Keratinocyte (primary cell): Measurements from ENCODE around the gene PIGN. TPM values are rescaled to one million over a fixed set of nuclear protein-coding genes. Genes with fewer than 3 reads are reported as not detected.

Experiments
- DNase-seq: peaks from one replicate; pipeline ENCODE4 v3.0.0-alpha.2; 2011; ENCODE audit warnings: low read depth, missing footprints, low spot score
- FAIRE-seq: peaks from 2 replicates; lab custom pipeline; 2011; peaks lifted over from hg19 to GRCh38; lab: Jason Lieb, UNC
- H2AFZ ChIP-seq: 2 replicates; pipeline ENCODE4 v1.6.0; 2012; ENCODE audit warnings: low read length, control low read depth, inconsistent platforms; ENCODE audit not compliant: control insufficient read depth
- H3K27ac ChIP-seq: 2 replicates; pipeline ENCODE4 v1.5.1; 2011; ENCODE audit warnings: low read length; ENCODE audit not compliant: control insufficient read depth, insufficient read depth
- H3K27me3 ChIP-seq: 3 replicates; pipeline ENCODE4 v1.6.0; 2011; ENCODE audit warnings: low read length; ENCODE audit not compliant: control insufficient read depth, insufficient read depth; ENCODE audit errors: extremely low read depth
- H3K36me3 ChIP-seq, 2 experiments: 2 replicates in 1 of 2; 3 replicates in 1 of 2; pipeline ENCODE4 v1.5.1; 2011; ENCODE audit warnings: low read length in 2 of 2, mild to moderate bottlenecking in 1 of 2; ENCODE audit not compliant: control insufficient read depth in 2 of 2, insufficient read depth in 2 of 2; ENCODE audit errors: extremely low read depth in 1 of 2
- H3K4me1 ChIP-seq: 3 replicates; pipeline ENCODE4 v1.5.1; 2011; ENCODE audit warnings: low read length; ENCODE audit not compliant: control insufficient read depth, insufficient read depth; ENCODE audit errors: extremely low read depth
- H3K4me2 ChIP-seq: 3 replicates; pipeline ENCODE4 v1.6.0; 2011; ENCODE audit warnings: low read depth, low read length; ENCODE audit not compliant: control insufficient read depth, insufficient read depth; ENCODE audit errors: extremely low read depth
- H3K4me3 ChIP-seq, 3 experiments: fragments of 200-600 bp in 1 of 3; sonication (generic) in 1 of 3; 2 replicates in 2 of 3; 3 replicates in 1 of 3; pipeline ENCODE4 v1.5.1; 2011 to 2016; ENCODE audit warnings: low read length in 3 of 3, mild to moderate bottlenecking in 3 of 3, control low read depth in 2 of 3, inconsistent platforms in 1 of 3, low read depth in 1 of 3, mixed read lengths in 1 of 3, mixed run types in 1 of 3, moderate library complexity in 1 of 3; ENCODE audit not compliant: control insufficient read depth in 2 of 3, insufficient read depth in 2 of 3; ENCODE audit errors: extremely low read depth in 1 of 3
- H3K79me2 ChIP-seq: 2 replicates; pipeline ENCODE4 v1.6.0; 2012; ENCODE audit warnings: low read length; ENCODE audit not compliant: control insufficient read depth, insufficient read depth
- H3K9ac ChIP-seq: 3 replicates; pipeline ENCODE4 v1.6.0; 2011; ENCODE audit warnings: low read length; ENCODE audit not compliant: control insufficient read depth, insufficient read depth; ENCODE audit errors: extremely low read depth
- H3K9me1 ChIP-seq: 3 replicates; pipeline ENCODE4 v1.6.0; 2011; ENCODE audit warnings: low read length; ENCODE audit not compliant: control insufficient read depth, insufficient read depth; ENCODE audit errors: extremely low read depth
- H3K9me3 ChIP-seq: 2 replicates; pipeline ENCODE4 v1.5.1; 2012; ENCODE audit warnings: low read depth, low read length; ENCODE audit not compliant: control insufficient read depth
- H4K20me1 ChIP-seq: 3 replicates; pipeline ENCODE4 v1.6.0; 2011; ENCODE audit warnings: low read length; ENCODE audit not compliant: control insufficient read depth, insufficient read depth; ENCODE audit errors: extremely low read depth
- EZH2 ChIP-seq: IDR thresholded peaks from one replicate; pipeline ENCODE4 v1.6.1; 2012; ENCODE audit warnings: inconsistent platforms, mild to moderate bottlenecking, low read length, moderate library complexity
- dilution Hi-C: fragments of 300-500 bp; cut with MboI; formaldehyde crosslinking; loops from one replicate; pipeline ENCODE4 v1.7.0; 2020; ENCODE audit warnings: low sequenced_read_pairs; ENCODE audit not compliant: extremely low pct_ligation_motif_present
- polyA plus RNA-seq, 5 experiments: library from polyadenylated mRNA; depleted of rRNA in 3 of 5; stranded (reverse) in 3 of 5; stranded (forward) in 1 of 5; unstranded in 1 of 5; fragments of >200 nt; gene quantifications; 1 replicate in 1 of 5; 2 replicates in 3 of 5; 3 replicates in 1 of 5; pipeline versions ENCODE4 v1.2.1 to v1.2.3, GENCODE V29; 2011 to 2012; ENCODE audit warnings: missing spikeins in 2 of 5, low read depth in 1 of 5, low replicate concordance in 1 of 5
- TF ChIP-seq, protein P1 (sequence below), 3 experiments: IDR thresholded peaks in 1 of 3; conservative IDR thresholded peaks in 1 of 3; optimal IDR thresholded peaks in 1 of 3; 2 replicates in 2 of 3; 3 replicates in 1 of 3; pipeline versions ENCODE3 to v1.5.1; 2011; ENCODE audit warnings: low read length in 3 of 3, mild to moderate bottlenecking in 3 of 3, moderate library complexity in 2 of 3, control low read depth in 1 of 3, inconsistent platforms in 1 of 3; ENCODE audit not compliant: insufficient read depth in 2 of 3; ENCODE audit errors: extremely low read depth in 1 of 3

PIGN gene
- polyA plus RNA-seq, 1 donor (not counting 4 experiments of a cell fraction or from before 2014, with no cell fraction given) = 41.2 TPM

DNA sequence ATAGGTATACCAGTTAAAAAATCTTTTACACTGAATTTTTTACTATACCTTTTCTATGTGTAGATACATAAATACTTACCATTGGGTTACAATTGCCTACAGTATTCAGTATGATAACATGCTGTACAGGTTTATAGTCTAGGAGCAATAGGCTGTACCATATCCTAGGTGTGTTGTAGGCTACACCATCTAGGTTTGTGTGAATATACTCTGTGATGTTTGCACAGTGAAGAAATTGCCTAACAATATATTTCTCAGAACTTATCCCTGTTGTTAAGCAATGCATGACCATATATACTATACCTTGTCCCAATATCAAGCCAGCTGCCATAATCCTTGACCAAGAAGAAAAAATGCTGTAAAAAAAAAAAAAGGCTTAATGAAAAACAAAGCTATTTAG lies 114.5 kb downstream of the PIGN start:
- Histone ChIP-seq H3K4me3 (no peak overlapping the region), H2AFZ (no peak overlapping the region), H3K9ac (no peak overlapping the region), H3K36me3 (no peaks in the 10 kb centered on the region), H3K9me1 (no peaks in the 10 kb centered on the region), H3K4me1 (no peaks in the 10 kb centered on the region), H3K27ac (no peak overlapping the region), H3K4me2 (no peak overlapping the region), H3K27me3 (no peaks in the 10 kb centered on the region), H4K20me1 (no peaks in the 10 kb centered on the region), H3K9me3 (no peaks in the 10 kb centered on the region), H3K79me2 (no peaks in the 10 kb centered on the region)
- dilution Hi-C loops = no loop called here
- TF ChIP-seq, protein P1, sequence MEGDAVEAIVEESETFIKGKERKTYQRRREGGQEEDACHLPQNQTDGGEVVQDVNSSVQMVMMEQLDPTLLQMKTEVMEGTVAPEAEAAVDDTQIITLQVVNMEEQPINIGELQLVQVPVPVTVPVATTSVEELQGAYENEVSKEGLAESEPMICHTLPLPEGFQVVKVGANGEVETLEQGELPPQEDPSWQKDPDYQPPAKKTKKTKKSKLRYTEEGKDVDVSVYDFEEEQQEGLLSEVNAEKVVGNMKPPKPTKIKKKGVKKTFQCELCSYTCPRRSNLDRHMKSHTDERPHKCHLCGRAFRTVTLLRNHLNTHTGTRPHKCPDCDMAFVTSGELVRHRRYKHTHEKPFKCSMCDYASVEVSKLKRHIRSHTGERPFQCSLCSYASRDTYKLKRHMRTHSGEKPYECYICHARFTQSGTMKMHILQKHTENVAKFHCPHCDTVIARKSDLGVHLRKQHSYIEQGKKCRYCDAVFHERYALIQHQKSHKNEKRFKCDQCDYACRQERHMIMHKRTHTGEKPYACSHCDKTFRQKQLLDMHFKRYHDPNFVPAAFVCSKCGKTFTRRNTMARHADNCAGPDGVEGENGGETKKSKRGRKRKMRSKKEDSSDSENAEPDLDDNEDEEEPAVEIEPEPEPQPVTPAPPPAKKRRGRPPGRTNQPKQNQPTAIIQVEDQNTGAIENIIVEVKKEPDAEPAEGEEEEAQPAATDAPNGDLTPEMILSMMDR (optimal IDR thresholded peaks at IDR 0.05 in 1 of 3, IDR thresholded peaks at IDR 0.05 in 1 of 3, conservative IDR thresholded peaks at IDR 0.05 in 1 of 3; ENCODE audit: extremely low read depth in 1 of 3, insufficient read depth in 2 of 3, low read length in 3 of 3) = no peak
- TF ChIP-seq EZH2 = no peak
- DNase-seq = no peak
- no peak for FAIRE-seq

DNA sequence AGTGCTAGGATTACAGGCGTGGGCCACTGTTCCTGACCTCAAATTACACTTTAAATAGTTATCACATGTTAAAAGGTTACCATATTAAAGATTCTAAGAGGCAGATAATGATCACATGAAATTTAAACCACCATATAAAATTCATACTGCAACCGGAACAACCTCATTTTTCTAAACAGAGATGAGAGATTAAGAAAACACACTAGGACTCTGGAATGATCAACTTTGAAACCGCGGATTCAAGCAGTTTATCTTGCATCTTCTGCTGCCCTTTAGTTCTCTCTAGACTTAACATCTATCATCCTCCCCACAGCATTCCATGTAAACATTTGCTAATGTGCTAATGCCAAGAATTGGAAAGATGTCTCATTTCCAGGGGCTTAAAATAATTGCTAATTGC lies 115.8 kb downstream of the PIGN start:
- H3K4me2 ChIP-seq = no peak overlapping the region
- dilution Hi-C loops = no loop called here
- no peaks in the 10 kb centered on the region for H3K79me2 ChIP-seq
- no peaks in the 10 kb centered on the region for H3K9me3 ChIP-seq
- H3K27me3 ChIP-seq = no peaks in the 10 kb centered on the region
- H3K27ac ChIP-seq = no peak overlapping the region
- DNase-seq (no peak), FAIRE-seq (no peak)
- no peak overlapping the region for H2AFZ ChIP-seq
- H3K9me1 ChIP-seq = no peaks in the 10 kb centered on the region
- TF ChIP-seq, protein P1 (optimal IDR thresholded peaks at IDR 0.05 in 1 of 3, IDR thresholded peaks at IDR 0.05 in 1 of 3, conservative IDR thresholded peaks at IDR 0.05 in 1 of 3; ENCODE audit: extremely low read depth in 1 of 3, insufficient read depth in 2 of 3, low read length in 3 of 3) = no peak
- no peak for TF ChIP-seq EZH2
- no peaks in the 10 kb centered on the region for H3K4me1 ChIP-seq
- H3K4me3 ChIP-seq = no peak overlapping the region
- no peaks in the 10 kb centered on the region for H4K20me1 ChIP-seq
- H3K9ac ChIP-seq = no peak overlapping the region
- H3K36me3 ChIP-seq = no peaks in the 10 kb centered on the region
